Raji (cell line): ENCODE measurements around the gene CDK10.

Experiments
- POLR2A ChIP-seq: IDR thresholded peaks from 2 replicates; pipeline ENCODE4 v1.6.1; 2011; ENCODE audit warnings: low read depth, low read length, control low read depth; ENCODE audit not compliant: insufficient read depth

CDK10 gene

GRCh38 chr16:89701425-89702406, 15.2 kb downstream of the CDK10 start, which contains the start of gene SPATA2L:
Gene SPATA2L, minus strand, starts transcription at chr16:89701705. Its CDS starts 473 bp downstream, at chr16:89701232.
- peak; percentile 70 for TF ChIP-seq POLR2A

- no peak for TF ChIP-seq POLR2A
Observed at GRCh38 chr16:89704281-89704680, 17.8 kb downstream of the CDK10 start.

GRCh38 chr16:89705006-89705405, 18.5 kb downstream of the CDK10 start:
- TF ChIP-seq POLR2A: no peak

GRCh38 chr16:89706518-89707260, 20.2 kb downstream of the CDK10 start:
- TF ChIP-seq POLR2A: no peak

GRCh38 chr16:89707695-89708094, 21.2 kb downstream of the CDK10 start:
- no peak for TF ChIP-seq POLR2A

DNA sequence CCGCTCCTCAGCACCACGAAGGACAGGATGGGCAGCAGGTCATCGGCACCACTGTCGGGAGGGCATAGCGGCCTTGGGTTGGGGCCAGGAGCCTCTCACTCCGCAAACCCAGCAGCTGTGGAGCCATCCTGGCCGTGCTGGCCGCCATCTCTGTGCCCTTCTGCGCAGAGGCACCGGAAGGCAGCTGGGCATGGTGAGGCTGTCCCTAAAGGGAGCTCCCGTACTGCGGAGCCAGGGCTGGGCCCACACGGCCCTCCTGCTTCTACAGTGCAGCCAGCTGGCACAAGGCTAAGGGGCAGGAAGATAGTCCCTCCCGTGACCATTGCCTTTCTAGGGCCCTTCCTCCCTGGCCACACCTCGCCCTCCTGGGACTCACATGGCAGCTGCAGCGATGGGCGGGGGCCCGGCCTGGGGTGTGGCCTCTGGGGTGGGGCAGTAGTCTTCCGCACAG, 22.0 kb downstream of the CDK10 start:
- TF ChIP-seq POLR2A: no peak

DNA sequence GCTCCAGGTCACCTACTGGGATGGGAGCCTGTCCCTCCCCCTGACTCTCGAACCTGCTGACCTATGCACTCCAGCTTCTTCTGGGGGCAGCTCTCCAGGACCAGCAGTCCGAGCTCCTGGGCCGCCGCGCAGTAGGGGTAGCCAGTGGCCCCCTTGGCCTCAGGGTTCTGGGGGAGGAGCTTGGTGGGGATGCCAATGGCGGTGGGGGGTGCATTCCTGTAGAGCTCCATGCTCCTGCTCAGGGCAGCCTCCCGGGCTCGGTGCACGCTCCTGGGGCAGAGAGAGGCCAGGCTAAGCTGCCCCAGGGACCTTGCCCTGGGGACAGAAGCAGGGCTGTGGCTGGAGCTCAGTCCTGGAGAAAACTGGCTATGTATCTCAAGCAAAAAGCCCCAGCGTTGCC, 22.7 kb downstream of the CDK10 start:
- no peak for TF ChIP-seq POLR2A

GRCh38 chr16:89709716-89710432, 23.4 kb downstream of the CDK10 start:
- no peak for TF ChIP-seq POLR2A

DNA sequence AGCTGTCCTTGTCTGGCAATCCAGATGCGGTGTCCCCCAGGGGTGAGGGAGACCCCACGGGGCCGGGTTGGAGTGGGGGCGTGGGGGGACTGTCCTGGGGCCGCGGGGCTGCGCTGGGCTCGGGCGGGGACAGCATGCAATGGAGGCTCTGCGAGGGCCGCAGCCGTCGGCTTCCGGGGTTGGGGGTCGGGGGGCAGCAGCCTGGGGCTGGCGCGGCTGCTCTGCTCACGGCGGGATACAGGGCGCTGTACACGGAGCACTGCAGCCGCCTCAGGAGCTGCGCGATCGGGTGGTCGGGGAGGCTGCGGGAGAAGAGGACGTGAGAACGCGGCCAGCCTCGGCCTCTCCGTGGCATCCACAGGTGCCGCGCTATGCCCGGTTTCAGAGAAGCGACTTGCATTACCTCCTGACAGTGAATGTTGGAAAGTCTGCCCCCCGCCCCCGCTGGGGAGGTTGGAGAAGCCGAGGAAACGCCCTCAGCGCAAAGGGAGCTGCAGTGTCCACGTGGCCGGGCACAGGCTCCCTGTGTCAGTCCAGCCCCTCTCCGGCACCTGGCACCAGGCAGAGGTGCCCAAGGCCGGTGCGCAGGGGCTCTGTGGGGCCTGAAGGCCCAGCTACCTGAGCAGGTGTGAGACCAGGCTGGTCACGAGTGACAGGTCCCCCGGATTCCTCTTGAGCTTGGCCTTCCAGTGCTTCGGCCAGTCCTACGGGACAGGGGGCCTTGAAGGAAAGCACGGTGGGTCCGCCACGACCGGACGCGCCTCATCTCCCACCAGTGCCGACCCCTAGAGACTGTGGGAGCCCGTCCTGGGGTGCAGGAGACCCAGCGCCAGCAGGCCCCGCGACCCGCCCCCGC, 24.4 kb downstream of the CDK10 start:
- no peak for TF ChIP-seq POLR2A

GRCh38 chr16:89711601-89712273, 25.2 kb downstream of the CDK10 start:
- peak; percentile 90 for TF ChIP-seq POLR2A

- TF ChIP-seq POLR2A: no peak
Observed at GRCh38 chr16:89712274-89712781, 25.8 kb downstream of the CDK10 start.

DNA sequence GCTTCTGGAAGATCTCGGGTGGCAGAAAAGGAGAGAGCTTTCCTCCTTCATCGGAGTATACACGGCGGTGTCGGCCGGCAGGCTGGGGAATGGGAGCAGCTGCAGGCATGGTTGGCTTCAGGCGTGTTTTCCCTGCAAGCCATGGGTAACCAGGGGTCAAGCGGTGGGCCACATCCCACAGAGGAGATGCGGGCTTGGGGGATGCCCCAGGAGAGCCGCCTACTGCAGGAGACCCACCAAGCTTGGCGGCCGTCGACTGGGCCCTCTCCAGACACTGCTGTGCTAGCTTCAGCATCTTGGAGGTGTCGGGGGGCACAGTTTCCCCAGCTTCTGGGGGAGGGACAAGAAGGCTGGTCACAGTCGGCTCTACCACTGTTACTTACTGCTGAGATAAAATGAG, 30.0 kb downstream of the CDK10 start:
- TF ChIP-seq POLR2A: no peak

DNA sequence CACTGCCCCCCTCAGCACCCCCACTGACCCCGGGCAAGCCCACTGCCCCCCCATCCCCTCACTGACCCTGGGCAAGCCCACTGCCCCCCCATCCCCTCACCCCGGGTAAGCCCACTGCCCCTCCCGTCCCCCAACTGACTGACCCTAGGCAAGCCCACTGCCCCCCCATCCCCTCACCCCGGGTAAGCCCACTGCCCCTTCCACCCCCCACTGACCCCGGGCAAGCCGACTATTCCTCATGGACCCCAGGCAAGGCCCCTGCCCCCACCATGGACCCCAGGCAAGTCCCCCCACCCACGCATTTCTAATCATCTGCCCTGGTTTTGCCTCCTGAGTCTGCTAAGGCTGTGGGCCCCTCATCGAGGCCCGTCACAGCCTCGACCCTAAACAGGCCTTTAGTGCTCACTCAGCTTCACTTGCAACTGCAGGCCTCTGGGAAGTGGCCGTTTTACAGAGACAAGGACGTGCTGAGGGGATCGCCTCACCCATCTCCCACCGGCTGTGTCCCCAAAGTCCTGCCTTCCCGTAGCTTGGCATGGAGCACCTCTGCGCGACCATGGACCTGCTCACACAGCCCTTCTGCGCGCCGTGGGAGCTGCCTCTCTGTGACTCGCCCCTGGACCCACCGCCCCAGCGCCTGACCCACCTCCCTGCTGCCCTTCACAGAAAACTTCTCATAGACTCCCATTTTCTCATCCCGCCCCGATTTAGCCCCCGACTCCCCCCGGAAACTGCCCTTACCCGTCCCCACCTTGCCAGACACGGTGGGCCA, 30.6 kb downstream of the CDK10 start:
- TF ChIP-seq POLR2A: no peak
